Gastroesophageal sphincter (tissue), 4 donors: ENCODE measurements around the gene ACOX1. TPM values are rescaled to one million over a fixed set of nuclear protein-coding genes. Genes with fewer than 3 reads are reported as not detected.
A peak's percentile ranks its signal among the peaks of the same experiment; 100 is the strongest.

ENCODE experiments used
- ATAC-seq: fragments of 150-250 bp; one replicate; pipeline ENCODE4 v1.9.1; 2016; ENCODE audit warnings: mild to moderate bottlenecking, moderate library complexity
- H3K27ac ChIP-seq, 4 donors: fragments of 200-600 bp; sonication (generic) in 3 of 4; 1 replicate in 3 of 4; 2 replicates in 1 of 4; pipeline ENCODE4 v1.5.1; 2016 to 2019
- H3K27me3 ChIP-seq: fragments of 200-600 bp; sonication (generic); one replicate; pipeline ENCODE4 v1.5.1; 2019
- H3K36me3 ChIP-seq, 2 donors: fragments of 200-600 bp; sonication (generic); one replicate each; pipeline ENCODE4 v1.5.1; 2019; ENCODE audit warnings: control low read depth in 1 of 2
- H3K4me1 ChIP-seq, 3 donors: fragments of 200-600 bp; sonication (generic); 1 replicate in 2 of 3; 2 replicates in 1 of 3; pipeline ENCODE4 v1.5.1; 2016 to 2019; ENCODE audit warnings: control low read depth in 2 of 3
- H3K4me3 ChIP-seq, 2 donors: fragments of 200-600 bp; sonication (generic); one replicate each; pipeline ENCODE4 v1.5.1; 2019; ENCODE audit warnings: mild to moderate bottlenecking in 1 of 2, moderate library complexity in 1 of 2
- H3K9me3 ChIP-seq, 3 donors: fragments of 200-600 bp; sonication (generic); one replicate each; pipeline ENCODE4 v1.5.1; 2017 to 2019; ENCODE audit warnings: control low read depth in 2 of 3
- CTCF ChIP-seq, 4 experiments: fragments of 200-600 bp in 2 of 4; fragments of 450-650 bp in 2 of 4; sonication (generic) in 1 of 4; IDR thresholded peaks; one replicate each; pipeline ENCODE4 v1.5.1; 2017 to 2019; ENCODE audit warnings: antibody characterized with exemption in 4 of 4, mild to moderate bottlenecking in 2 of 4, moderate library complexity in 2 of 4
- EP300 ChIP-seq: sonication (generic); formaldehyde crosslinking; IDR thresholded peaks from one replicate; pipeline ENCODE4 v1.6.1; 2017; ENCODE audit warnings: antibody characterized with exemption, mild to moderate bottlenecking
- POLR2A ChIP-seq, 2 donors: fragments of 450-650 bp; IDR thresholded peaks; one replicate each; pipeline ENCODE4 v1.6.1; 2017; ENCODE audit warnings: antibody characterized with exemption in 2 of 2, mild to moderate bottlenecking in 2 of 2, moderate library complexity in 1 of 2
- POLR2AphosphoS5 ChIP-seq: sonication (generic); formaldehyde crosslinking; IDR thresholded peaks from one replicate; pipeline ENCODE4 v1.6.1; 2017; ENCODE audit warnings: antibody characterized with exemption
- WGBS, 2 donors: methylation state at CpG; one replicate each; pipeline ENCODE4 v1.1.5; 2018; ENCODE audit warnings: low coverage in 1 of 2; 5-methylcytosine and 5-hydroxymethylcytosine counted together
- total RNA-seq, 4 donors: library from RNA; depleted of rRNA; stranded (reverse); fragments of >200 nt; gene quantifications; one replicate each; pipeline ENCODE4 v1.1.0, GENCODE V29; 2016

ACOX1 gene
- total RNA-seq = 10 to 100 TPM; 45.9 to 63.4 (median 54.2) TPM

GRCh38 chr17:75978938-75979704 is at the start of gene ACOX1, which contains the start of gene TEN1:
TSS of gene ACOX1 (minus strand) at chr17:75979166. CDS start at chr17:75979073, 93 bp downstream.
TSS of gene TEN1 (plus strand) at chr17:75979240. CDS start at chr17:75986193, 6,953 bp downstream.
- peaks cover 0 to 6% of the 10 kb centered on the region in 2 donors for H3K36me3 ChIP-seq
- peak within 1 kb of the TSS; percentile 91 to 99 (median 98) for H3K27ac ChIP-seq
- 0% methylated on average over 1 to 9 of the region's 72 CpGs for WGBS, 2 donors
- no peaks in the 10 kb centered on the region for H3K27me3 ChIP-seq
- ATAC-seq = peak; percentile 98
- peaks cover 0 to 53% (median 14%) of the 10 kb centered on the region in 3 donors for H3K4me1 ChIP-seq
- H3K4me3 ChIP-seq = peak within 1 kb of the TSS; percentile 72 to 89
- TF ChIP-seq POLR2A (IDR thresholded peaks at IDR 0.05) (peak; percentile 81 to 83), EP300 (no peak), POLR2AphosphoS5 (peak; percentile 95), CTCF (IDR thresholded peaks at IDR 0.05) (peak in 3 of 4 experiments; percentile 46 to 62 (median 54))
- no peaks in the 10 kb centered on the region for H3K9me3 ChIP-seq

- H3K9me3 ChIP-seq = no peaks in the 10 kb centered on the region
Measured at GRCh38 chr17:76027159-76027839, 48.3 kb upstream of the ACOX1 start, which contains the start of gene EVPL. TSS of gene EVPL (minus strand) at chr17:76027306. CDS start at chr17:76027198, 108 bp downstream.

GRCh38 chr17:76026714-76027158 is 47.8 kb upstream of the ACOX1 start:
- no peaks in the 10 kb centered on the region for H3K9me3 ChIP-seq
- TF ChIP-seq EP300 = no peak
- no peak for TF ChIP-seq CTCF (IDR thresholded peaks at IDR 0.05)
- TF ChIP-seq POLR2A (IDR thresholded peaks at IDR 0.05) = no peak
- no peak for TF ChIP-seq POLR2AphosphoS5
- no peaks in the 10 kb centered on the region for H3K4me1 ChIP-seq
- H3K27ac ChIP-seq = no peak overlapping the region
- WGBS, 2 donors = 60% methylated on average over 1 of the region's 15 CpGs; no CpG with 5 or more reads in 1 of the 2 donors
- no peak overlapping the region for H3K4me3 ChIP-seq
- peaks cover 10% of the 10 kb centered on the region for H3K27me3 ChIP-seq
- no peak for ATAC-seq
- no peaks in the 10 kb centered on the region for H3K36me3 ChIP-seq

More at GRCh38 chr17:76027159-76027839, 48.3 kb upstream of the ACOX1 start, which contains the start of gene EVPL:
- ATAC-seq = no peak
- Histone ChIP-seq H3K27ac (no peak within 1 kb of the TSS), H3K27me3 (peaks cover 4% of the 10 kb centered on the region), H3K4me3 (no peak within 1 kb of the TSS), H3K36me3 (no peaks in the 10 kb centered on the region), H3K4me1 (no peaks in the 10 kb centered on the region)
- WGBS, 2 donors = 40 to 67% methylated on average over 1 of the region's 24 CpGs
- TF ChIP-seq CTCF (IDR thresholded peaks at IDR 0.05) (no peak), EP300 (no peak), POLR2A (IDR thresholded peaks at IDR 0.05) (no peak), POLR2AphosphoS5 (no peak)

GRCh38 chr17:76025294-76025693 is 46.3 kb upstream of the ACOX1 start:
- Histone ChIP-seq H3K36me3 (no peaks in the 10 kb centered on the region), H3K4me3 (no peak overlapping the region), H3K27me3 (peaks cover 16% of the 10 kb centered on the region), H3K4me1 (no peaks in the 10 kb centered on the region), H3K27ac (no peak overlapping the region), H3K9me3 (no peaks in the 10 kb centered on the region)
- 80% methylated on average over 1 of the region's 12 CpGs; no CpG with 5 or more reads in 1 of the 2 donors for WGBS, 2 donors
- no peak for ATAC-seq
- no peak for TF ChIP-seq POLR2A (IDR thresholded peaks at IDR 0.05)
- no peak for TF ChIP-seq EP300
- TF ChIP-seq POLR2AphosphoS5 = no peak
- TF ChIP-seq CTCF (IDR thresholded peaks at IDR 0.05) = no peak
